Breast epithelium (tissue), 4 donors: ENCODE measurements around the gene TP53AIP1. TPM values are rescaled to one million over a fixed set of nuclear protein-coding genes. Genes with fewer than 3 reads are reported as not detected.

Source experiments
- DNase-seq, 2 donors: peaks; one replicate each; pipeline ENCODE4 v3.0.0-alpha.2; 2019; ENCODE audit warnings: low spot score in 2 of 2
- H3K27ac ChIP-seq, 2 donors: fragments of 200-600 bp; sonication (generic) in 1 of 2; one replicate each; pipeline ENCODE4 v1.5.1; 2016 to 2019; ENCODE audit warnings: mild to moderate bottlenecking in 1 of 2
- H3K27me3 ChIP-seq, 2 donors: fragments of 200-600 bp; sonication (generic) in 1 of 2; one replicate each; pipeline versions ENCODE4 v1.5.1 to v1.6.0; 2017 to 2019; ENCODE audit warnings: control low read depth in 1 of 2, mild to moderate bottlenecking in 1 of 2
- H3K36me3 ChIP-seq: fragments of 200-600 bp; one replicate; pipeline ENCODE4 v1.5.1; 2019
- H3K4me1 ChIP-seq, 2 donors: fragments of 200-600 bp; sonication (generic); one replicate each; pipeline ENCODE4 v1.5.1; 2016 to 2019; ENCODE audit warnings: control low read depth in 1 of 2
- H3K4me3 ChIP-seq, 3 donors: fragments of 200-600 bp; sonication (generic); 1 replicate in 2 of 3; 2 replicates in 1 of 3; pipeline ENCODE4 v1.5.1; 2016 to 2019; ENCODE audit warnings: mild to moderate bottlenecking in 3 of 3, moderate library complexity in 2 of 3
- H3K9me3 ChIP-seq, 2 donors: fragments of 200-600 bp; sonication (generic) in 1 of 2; one replicate each; pipeline ENCODE4 v1.5.1; 2016 to 2019; ENCODE audit warnings: control low read depth in 1 of 2
- CTCF ChIP-seq, 3 donors: fragments of 450-650 bp; IDR thresholded peaks; one replicate each; pipeline ENCODE4 v1.5.1; 2016 to 2017; ENCODE audit warnings: antibody characterized with exemption in 3 of 3, mild to moderate bottlenecking in 3 of 3, moderate library complexity in 3 of 3
- intact Hi-C: fragments of 100-400 bp; cut with DNase I; formaldehyde crosslinking; loops from one replicate; pipeline ENCODE4 v1.15.1; 2023; ENCODE audit warnings: low total_unique reads
- total RNA-seq, 3 donors: library from RNA; depleted of rRNA; stranded (reverse); fragments of >200 nt; gene quantifications; one replicate each; pipeline ENCODE4 v1.1.0, GENCODE V29; 2016

Gene TP53AIP1
- total RNA-seq, 3 donors from 2014 or later, result 0.16 to 0.59 (median 0.33) TPM

GRCh38 chr11:128886406-128887124, 56.1 kb downstream of the TP53AIP1 start:
- H3K9me3 ChIP-seq, result no peaks in the 10 kb centered on the region
- no peak overlapping the region for H3K27ac ChIP-seq
- no peak overlapping the region for H3K4me3 ChIP-seq
- H3K27me3 ChIP-seq, result peaks cover 0 to 24% of the 10 kb centered on the region in 2 donors
- no peak for TF ChIP-seq CTCF (IDR thresholded peaks at IDR 0.05)
- H3K36me3 ChIP-seq, result no peaks in the 10 kb centered on the region
- intact Hi-C loops, result loop anchor here (5.0 kb wide), 1 partner anchor 1019 kb away; no protein-coding TSS in a partner anchor
- H3K4me1 ChIP-seq, result peaks cover 0 to 5% of the 10 kb centered on the region in 2 donors
- DNase-seq, result no peak

Other genes starting within 250 kb of the TP53AIP1 start
- 10 to 100 TPM; 23.9 to 62.2 (median 46.2) TPM for gene FLI1, start 248.8 kb downstream of the TP53AIP1 start, total RNA-seq
- gene KCNJ1, start 75.6 kb downstream of the TP53AIP1 start, total RNA-seq, result under 1 TPM in 1 of 3 donors, not detected in 2; 0.16 TPM
- gene KCNJ5, start 51.5 kb downstream of the TP53AIP1 start, total RNA-seq, result 1 to 10 TPM in 2 of 3 donors, under 1 TPM in 1; 0.98 to 8.8 (median 2.8) TPM
- gene ARHGAP32, start 249.5 kb upstream of the TP53AIP1 start, total RNA-seq, result 10 to 100 TPM; 19.8 to 56.6 (median 37.4) TPM